PC-3 (cell line): ENCODE data around the gene CFD.

Experiments
- EZH2 ChIP-seq: fragments of 300-600 bp; sonication (generic); IDR thresholded peaks from one replicate; pipeline ENCODE4 v1.6.1; 2017; ENCODE audit warnings: antibody characterized with exemption, mild to moderate bottlenecking, low read length; ENCODE audit not compliant: unreplicated experiment
- EZH2phosphoT487 ChIP-seq: fragments of 300-600 bp; sonication (generic); IDR thresholded peaks from 2 replicates; pipeline ENCODE4 v1.6.1; 2018; ENCODE audit warnings: mild to moderate bottlenecking, antibody characterized with exemption, low read length, borderline replicate concordance
- TF ChIP-seq, protein P1 (sequence below): fragments of 300-600 bp; sonication (generic); conservative IDR thresholded peaks from 2 replicates; pipeline ENCODE4 v1.5.1; 2017; ENCODE audit warnings: antibody characterized with exemption, low read depth, mild to moderate bottlenecking, low read length

DNA sequence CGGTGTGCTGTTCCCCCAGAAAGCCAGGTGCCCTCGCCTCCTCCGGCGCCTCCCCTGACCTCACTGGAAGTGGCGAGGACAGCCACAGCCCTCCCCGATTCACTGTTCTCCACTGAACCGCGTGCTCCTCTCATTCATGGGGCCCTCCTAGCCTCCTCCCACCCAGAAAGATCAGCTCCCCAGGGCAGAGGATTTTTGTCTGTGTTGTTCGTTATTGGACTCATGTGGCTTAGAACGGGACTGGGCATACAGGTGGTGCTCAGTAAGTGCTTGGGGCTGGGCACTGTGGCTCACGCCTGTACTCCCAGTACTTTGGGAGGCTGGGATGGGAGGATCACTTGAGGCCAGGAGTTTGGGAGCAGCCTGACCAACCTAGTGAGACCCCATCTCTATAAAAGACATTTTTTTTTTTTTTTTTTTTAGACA lies 14.9 kb upstream of the CFD start:
- TF ChIP-seq, protein P1, sequence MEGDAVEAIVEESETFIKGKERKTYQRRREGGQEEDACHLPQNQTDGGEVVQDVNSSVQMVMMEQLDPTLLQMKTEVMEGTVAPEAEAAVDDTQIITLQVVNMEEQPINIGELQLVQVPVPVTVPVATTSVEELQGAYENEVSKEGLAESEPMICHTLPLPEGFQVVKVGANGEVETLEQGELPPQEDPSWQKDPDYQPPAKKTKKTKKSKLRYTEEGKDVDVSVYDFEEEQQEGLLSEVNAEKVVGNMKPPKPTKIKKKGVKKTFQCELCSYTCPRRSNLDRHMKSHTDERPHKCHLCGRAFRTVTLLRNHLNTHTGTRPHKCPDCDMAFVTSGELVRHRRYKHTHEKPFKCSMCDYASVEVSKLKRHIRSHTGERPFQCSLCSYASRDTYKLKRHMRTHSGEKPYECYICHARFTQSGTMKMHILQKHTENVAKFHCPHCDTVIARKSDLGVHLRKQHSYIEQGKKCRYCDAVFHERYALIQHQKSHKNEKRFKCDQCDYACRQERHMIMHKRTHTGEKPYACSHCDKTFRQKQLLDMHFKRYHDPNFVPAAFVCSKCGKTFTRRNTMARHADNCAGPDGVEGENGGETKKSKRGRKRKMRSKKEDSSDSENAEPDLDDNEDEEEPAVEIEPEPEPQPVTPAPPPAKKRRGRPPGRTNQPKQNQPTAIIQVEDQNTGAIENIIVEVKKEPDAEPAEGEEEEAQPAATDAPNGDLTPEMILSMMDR = no peak
- TF ChIP-seq EZH2phosphoT487 = no peak
- no peak for TF ChIP-seq EZH2
